NCI-H2081 treated with DMSO at 0.1 percent for 48 hours (cell line): ENCODE measurements around the gene NAXE.
"Not testable (repeated sequence)": the region's sequence is repeated elsewhere in the genome, so short reads cannot be mapped to it uniquely, and the experiment has no call there.

Experiments used
- DNase-seq: peaks from one replicate; lab custom pipeline; 2025; lab: John Stamatoyannopoulos, UW

The NAXE gene

DNA sequence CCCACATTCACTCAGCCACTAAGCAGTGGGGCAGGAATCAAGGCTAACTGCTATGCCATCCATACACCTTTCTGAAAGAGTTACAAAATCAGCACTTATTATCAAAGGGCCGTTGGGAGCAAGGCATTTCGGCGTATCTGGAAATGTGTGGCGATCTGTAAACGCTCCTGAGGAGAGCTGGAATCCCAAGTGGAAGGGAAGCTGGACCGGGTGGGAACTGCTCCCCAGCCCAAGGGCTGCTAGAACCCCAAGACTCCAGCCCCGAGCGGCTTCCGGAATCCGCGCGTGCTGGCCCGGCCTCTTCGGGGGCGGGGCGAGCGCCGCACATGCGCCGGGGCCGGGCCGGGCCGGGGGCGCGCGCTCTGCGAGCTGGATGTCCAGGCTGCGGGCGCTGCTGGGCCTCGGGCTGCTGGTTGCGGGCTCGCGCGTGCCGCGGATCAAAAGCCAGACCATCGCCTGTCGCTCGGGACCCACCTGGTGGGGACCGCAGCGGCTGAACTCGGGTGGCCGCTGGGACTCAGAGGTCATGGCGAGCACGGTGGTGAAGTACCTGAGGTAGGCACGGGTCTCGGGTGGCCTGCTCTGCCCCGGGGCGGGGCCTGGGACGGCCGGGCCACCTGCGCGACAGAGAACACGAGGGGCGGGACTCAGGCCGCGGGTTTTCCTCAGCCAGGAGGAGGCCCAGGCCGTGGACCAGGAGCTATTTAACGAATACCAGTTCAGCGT lies at the start of gene NAXE:
Gene NAXE (plus strand): TSS at position 345 of the 726 bp plus-strand sequence. CDS start 29 bp downstream, at position 374.
- DNase-seq = peak; percentile 23

DNA sequence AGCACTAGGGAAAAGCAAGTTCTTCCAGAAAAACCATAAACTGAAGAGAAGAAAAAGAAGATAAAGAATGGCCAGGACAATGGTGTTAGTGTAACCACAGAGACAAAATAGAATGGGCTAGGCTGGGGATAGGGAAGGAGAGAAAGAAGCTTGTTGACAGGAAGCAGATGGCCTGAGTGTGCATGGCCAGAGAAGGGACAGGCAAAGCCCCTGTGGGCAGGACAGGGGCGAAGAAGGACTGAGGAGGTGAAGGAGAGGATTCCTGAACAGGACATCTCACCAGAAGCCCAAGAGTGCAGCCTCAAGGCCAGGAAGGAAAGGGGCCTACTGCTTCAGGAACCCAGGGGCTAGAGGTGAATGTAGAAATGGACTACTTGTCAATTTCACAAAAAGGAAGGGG lies 48.5 kb upstream of the NAXE start:
- DNase-seq = no peak

DNA sequence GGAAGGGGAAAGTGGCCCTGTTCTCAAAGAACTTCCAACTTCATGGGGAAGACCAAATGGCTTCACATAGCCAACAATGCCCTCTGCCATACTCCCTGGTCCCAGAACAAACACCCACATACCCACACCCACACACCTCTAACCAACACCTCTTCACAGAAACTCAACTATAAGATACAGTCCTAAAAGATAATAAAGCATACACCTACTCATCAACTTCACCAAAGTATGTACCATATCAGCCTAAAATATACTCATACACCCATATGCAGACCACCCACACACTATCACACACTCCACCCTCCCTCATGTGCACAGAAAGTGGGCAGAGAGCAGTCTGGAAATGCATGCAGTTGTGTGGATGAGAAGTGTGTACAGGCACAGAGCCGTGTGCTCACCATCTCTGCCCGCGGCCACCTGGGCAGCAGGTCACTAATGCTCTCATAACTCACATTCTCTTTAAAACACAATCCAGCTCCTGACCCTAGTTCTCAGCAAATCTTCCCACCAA lies 46.9 kb upstream of the NAXE start:
- DNase-seq = no peak

DNA sequence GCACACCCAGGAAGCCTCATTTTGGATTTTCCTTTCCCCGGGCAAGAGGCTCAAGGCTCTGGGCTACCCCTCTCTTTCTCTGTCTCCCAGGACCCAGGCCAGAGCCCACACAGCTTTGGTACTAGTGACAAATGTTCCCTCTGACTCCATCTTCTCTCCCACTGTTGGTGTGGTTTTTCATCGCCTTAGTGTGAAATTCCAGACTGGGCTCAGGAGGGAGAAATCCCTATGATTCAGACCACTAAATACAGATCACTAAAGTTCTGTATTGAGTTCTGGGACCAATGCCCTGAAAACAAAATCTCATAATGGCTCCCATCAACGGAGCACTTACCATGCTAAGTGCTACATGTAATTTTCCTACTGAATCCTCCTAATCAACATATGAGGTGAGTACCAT lies 45.3 kb upstream of the NAXE start:
- no peak for DNase-seq

DNA sequence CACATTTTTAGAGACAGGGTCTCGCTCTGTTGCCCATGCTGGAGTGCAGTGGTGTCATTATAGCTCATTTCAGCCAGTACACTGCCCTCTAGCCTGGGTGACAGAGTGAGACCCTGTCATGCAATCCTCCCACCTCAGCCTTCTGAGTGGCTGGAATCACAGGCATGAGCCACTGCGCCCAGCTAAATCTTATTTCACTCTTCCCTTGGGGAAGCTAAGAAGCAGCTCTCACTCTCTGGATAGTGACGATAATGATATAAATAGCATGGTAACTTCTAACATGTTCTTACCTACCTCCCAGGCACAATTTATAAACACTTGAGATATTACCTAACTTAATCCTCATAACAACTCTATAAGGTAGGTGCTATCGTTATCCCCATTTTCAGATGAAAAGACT lies 44.1 kb upstream of the NAXE start:
- DNase-seq = no peak

DNA sequence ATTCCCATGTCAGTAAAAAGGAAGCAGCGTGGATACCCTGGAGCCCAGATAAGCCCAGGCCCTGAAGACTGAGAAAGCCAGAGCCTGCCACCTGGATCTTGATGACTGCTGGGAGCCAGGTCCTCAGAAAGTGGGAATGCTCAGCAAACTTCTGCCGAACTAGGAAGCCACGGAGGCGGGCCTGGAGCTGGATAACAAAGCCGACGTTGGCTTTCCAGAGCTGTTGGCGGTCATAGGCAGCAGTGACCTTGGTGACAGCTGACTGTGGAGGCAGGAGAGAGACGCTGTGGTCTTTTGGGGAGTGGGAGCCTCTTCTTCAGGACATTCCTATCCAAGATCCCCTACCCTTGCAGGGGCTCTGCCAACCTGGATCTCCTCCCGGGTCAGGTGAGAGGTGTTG lies 43.6 kb upstream of the NAXE start:
- DNase-seq = no peak

DNA sequence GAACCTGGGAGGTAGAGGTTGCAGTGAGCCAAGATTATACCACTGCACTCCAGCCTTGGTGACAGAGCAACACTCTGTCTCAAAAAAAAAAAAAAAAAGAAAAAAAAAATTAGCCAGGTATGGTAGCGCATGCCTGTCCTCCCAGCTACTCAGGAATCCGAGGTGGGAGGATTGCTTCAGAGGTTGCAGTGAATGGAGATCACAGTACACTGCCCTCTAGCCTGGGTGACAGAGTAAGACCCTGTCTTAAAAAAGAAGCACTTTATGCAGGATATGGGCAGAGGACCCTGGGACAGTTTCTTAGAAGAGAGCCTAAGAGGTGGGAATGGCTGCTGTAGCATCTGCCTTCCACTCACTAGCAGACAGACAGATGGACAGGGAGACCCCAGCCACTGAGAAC lies 42.2 kb upstream of the NAXE start:
- no peak for DNase-seq

DNA sequence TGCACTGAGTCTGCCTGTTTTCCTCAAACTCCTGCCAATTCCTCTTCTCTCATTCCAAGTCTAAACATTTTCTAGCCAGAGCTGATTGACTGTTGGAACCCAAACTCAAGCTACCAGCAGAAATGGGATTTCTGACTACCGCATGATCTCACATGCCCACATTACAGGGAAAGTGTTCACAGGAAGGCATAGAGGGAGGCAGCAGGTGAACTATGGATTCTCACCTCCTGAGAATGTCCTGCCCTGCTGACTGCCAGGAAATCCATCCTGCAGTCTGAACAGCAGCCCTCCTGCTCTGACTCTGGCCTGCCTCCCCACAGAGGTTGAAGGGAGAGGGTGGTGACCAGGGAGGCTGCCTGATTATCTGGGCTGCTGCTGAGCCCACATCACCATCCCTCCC lies 41.7 kb upstream of the NAXE start:
- DNase-seq = no peak

DNA sequence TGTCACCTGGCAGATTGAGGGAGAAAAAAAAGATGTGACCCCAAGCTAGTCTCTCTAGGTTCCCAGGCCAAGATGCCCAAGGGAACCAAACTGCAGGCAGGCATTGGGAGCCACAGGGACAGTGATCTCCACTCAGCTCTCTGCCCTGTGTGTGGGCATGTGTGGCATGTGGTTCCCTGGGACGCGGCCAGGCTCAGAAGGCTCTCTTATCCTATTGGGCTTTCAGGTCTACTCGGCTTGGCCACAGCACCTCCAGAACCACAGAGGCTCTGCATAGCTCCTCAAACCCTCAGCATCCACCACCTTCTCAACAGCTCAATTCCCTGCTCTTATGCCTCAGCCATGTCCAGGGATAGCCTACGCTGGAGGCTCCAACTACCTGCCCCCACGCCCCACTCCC lies 41.2 kb upstream of the NAXE start:
- no peak for DNase-seq

DNA sequence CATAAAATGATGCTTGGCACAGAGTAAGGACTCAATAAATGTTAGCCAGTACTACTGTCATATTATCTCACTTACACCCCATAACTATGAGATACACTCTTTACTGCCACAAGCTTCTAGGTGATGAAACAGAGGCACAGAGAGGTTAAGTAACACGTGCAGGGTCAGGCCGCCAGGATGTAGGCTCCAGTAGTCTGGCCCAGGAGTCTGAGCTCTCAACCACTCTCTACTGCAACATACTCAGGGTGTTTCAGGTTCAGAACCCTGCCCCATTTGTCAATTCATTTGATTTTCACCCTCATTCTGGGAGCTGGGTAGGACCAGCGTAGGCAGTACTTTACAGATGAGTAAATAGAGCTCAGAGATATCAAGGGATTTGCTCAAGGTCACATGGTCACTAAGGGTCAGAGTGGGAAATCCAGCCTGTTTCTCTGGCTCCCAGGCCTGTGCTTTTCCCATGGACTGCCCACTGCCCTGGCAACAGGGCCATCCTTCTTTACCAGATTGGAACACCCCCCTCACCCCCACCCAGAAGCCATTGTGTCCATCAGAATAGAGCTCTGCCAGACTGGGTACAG lies 40.4 kb upstream of the NAXE start:
- no peak for DNase-seq

DNA sequence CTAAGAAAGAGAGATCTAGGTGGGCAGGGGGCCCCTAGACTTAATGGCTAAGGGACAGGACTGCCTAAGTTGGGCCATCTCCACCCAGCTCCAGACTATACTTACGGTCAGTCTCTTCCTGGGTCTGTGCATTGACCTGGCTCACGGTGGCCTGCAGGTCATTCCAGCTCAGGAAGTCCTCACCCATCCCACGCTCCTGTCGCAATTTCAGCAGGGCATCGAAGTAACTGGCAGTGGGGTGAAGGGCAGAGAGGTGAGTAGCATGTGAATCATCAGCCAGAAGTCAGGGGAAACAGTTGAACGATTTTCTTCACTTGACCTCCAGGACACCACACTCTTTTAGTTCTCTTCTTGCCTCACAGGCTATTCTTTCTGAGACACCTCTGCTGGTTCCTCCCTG lies 39.7 kb upstream of the NAXE start:
- DNase-seq = no peak

DNA sequence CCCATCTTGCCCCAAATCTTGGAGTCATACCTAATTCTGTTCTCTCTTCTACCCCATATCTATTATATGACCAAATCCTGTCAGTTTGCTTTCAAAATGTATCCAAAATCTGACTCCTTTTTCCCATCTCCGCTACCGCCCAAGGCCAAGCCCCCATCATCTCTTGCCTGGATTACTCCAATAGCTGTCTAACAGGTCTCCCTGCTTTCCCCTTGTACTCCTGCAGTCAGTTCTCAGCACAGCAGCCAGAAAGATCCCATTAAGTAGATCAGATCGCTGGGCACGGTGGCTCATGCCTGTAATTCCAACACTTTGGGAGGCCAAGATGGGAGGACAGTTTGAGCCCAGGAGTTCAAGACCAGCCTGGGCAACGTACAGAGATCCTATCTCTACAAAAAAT lies 39.1 kb upstream of the NAXE start:
- DNase-seq = no peak

DNA sequence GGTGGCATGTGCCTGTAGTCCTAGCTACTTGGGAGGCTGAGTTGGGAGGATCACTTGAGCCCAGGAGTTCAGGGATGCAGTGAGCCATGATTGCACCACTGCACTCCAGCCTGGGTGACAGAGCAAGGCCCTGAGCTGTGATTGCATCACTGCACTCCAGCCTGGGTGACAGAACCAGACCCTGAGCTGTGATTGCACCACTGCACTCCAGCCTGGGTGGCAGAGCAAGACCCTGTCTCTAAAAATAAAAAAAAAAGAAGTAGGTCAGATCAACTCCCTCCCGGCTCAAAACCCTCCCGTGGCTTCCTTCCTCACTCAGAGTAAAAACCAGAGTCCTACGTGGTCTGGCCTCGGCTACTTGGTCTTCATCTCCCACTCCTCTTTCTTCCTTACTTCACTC lies 38.6 kb upstream of the NAXE start:
- DNase-seq = not testable (repeated sequence)

DNA sequence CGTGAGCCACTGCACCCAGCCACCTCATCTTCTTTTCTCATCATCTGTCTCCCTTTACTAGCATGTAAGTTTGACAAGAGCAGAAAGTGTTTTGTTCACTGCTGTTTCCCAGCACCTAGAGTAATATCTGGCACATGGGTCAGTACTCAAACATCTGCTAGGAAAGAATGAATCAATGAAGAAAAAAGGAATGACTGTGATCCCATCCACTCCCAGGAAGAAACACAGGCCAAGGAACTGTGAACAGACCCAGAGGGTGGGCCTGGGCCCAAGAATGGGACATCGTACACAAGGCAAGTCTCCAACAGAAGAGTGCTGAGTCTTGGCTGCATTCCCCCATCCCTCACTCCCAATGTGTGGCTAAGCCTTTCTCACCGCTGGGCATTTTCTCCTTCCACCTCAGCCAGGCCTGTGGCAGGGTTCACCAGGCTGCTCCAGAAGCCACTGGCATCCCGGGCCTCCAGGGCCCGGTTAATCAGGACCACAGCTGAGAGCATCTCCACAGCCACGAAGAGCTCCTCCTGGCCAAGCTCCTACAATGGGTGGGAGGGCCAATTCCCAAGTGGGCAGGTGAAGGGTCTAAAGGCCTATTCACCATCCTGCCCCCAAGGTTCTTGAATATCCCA lies 37.6 kb upstream of the NAXE start:
- no peak for DNase-seq

DNA sequence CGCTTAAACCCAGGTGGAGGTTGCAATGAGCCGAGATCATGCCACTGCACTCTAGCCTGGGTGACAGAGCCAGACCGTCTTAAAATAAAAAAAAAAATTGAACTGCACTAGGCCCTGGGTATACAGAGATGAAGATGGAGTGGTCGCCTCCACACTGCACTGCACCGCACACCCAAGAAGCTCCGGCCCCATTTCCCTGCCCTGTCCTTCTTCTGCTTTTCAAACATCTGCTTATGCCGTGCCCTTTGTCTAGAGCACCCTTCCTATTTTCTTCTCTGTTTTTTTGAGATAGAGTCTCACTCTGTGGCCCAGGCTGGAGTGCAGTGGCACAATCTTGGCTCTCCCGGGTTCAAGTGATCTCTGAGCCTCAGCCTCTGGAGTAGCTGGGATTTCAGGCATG lies 36.6 kb upstream of the NAXE start:
- no peak for DNase-seq

DNA sequence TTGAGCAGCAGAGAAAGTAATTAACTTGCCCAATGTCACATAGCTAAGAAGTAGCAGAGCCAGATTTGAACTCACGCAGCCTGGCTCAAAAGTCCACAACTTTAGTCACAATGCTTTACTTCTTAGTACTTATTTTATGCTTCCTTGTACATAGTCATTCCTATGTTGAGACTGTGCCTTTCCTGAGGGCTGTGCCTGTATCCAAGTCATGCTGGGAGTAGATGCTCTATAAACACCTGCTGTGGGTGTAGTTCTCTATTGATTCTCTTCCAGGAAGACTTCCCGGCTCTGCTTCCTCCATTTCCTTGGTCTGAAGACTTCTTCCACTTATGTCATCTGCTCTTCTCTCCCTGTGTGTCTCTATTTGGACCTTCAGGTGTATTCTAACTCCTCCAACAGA lies 35.9 kb upstream of the NAXE start:
- DNase-seq = no peak

DNA sequence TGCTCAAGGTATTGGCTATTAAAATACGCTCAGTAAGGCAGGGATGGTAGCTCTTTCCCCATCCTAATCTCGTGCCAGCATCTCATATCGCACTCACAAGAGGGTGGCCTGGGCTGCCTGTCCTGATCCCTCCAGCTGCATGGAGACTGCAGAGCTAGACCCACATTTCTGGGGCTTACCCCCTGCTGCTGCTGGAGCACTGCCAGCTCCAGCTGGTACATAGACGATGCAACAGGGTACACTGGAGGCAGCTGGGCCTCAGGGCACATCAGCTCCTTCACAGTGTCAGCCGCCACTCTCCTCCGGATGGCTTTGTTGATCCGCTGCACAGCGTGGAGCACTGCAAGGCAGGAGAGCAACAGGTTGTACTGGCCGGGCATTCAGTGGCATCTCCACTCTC lies 35.2 kb upstream of the NAXE start:
- no peak for DNase-seq

DNA sequence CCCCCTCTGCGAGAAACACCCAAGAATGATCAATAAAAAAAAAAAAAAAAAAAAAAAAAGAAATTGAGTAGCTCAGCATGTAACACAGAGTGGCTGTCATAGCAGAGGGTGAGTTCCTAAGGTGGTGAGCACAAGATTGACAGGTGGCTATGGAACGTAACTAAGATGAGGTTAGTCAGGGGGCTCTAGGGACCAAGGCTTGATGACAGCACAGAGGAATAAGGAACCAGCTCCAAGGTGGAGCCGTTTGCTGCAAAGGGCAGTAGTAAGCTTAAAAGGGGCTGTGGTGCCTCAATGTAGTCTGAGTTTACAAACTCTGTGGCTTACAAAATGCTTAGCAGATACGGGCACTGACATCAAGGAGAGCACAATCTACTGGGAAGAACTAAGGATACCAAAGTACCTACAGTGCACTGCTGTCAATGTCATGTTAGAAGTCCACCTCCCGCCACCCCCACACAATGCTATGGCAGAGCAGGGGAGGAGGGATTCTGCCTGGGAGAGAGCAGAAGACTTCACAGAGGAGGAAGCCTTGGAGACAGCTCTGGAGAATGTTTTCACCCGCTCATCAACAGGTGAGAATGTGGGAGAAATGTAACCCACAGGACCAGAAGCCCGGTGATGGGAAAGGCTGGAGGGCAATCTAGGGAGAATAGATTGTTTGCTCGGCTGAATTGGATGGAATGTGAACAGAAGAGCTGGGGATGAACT lies 32.3 kb upstream of the NAXE start:
- DNase-seq = no peak

DNA sequence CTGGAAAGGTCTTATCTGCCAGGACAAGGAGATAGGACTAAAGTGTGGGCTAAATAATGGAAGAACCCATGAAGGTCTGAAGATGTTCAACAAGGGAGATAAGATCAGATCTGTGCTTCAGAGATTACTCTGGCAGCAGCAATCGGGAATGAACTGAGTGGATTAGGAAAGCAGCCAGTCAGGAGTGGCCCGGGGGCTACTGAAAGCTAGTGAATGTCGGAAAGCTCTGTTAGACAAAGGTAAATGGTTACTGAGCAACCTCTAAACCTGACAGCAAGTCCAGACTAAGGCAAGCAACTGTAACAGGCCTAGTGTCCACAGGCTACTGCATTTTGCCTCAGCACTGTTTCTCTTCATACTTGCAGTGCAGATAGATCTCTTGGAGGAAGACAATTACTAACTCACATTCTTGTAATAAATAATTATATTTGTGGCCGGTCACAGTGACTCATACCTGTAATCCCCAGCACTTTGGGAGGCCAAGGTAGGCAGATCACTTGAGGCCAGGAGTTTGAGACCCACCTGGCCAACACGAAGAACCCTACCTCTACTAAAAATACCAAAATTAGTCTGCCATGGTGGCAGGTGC lies 31.7 kb upstream of the NAXE start:
- no peak for DNase-seq

DNA sequence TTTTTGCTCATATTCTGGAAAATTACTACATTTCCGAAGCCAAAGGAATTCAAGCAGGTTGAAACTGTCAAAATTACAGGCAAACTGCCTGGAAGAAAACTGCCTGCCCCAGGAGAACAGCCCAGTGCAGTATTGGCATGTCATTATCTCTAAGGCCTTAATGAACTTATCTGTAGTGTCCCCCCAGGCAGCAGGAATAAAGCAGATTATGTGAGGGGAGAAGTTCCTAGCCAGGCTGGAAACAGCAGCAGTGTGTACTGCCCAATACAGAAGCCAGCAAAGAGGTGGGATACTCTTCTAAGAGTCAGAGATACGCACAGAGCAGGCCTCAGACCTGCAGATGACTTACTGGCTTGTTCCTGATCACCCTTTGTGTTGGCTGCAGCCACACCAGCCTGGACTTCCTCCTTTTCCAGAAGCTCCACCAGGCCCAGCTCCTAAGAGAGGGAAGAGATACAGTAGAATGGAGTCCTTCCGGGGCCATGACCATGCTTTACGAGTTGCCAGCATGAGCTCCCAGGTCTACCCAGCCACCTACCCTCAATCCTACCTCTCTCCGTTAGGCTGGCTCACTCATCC lies 30.9 kb upstream of the NAXE start:
- DNase-seq = no peak

DNA sequence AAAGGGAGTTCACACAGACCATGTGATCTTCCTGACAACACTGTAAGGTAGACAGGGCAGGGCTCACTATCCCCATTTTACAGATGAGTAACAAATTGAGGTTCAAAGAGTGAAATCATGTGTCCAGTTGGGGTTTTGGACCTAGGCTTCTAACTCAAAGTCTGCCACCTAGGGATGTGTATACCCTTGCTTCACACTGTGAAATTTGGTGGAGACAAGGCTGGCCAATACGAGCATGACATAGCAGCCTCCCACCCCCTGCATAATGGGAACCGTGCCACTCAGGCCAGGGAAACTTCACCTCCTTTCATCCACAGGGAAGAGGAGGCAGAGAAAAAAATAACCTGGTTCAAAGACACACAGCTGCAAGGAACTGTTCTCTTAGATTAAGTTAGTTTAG lies 26.1 kb upstream of the NAXE start:
- DNase-seq = no peak

DNA sequence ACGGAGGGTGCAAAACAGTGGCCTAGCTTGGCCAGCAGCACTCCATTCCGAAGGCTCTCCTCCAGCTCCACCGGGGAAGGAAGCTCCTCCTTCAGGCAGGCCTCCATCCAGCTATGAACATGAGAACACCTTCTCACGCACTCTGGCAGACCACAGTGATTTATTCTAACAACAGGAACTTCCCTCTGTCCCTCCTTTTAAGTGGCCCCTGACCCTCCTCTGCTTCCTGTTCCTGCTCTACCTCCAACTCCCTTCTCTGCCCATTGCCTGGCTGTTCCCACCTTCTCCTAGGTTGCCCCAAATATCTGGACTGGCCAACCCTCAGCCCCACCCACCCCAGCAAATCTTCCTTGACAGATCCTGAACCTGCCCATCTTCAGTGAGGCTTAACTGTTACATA lies 25.1 kb upstream of the NAXE start:
- no peak for DNase-seq
